ENCODE measurements around the gene WSB2. TPM values are rescaled to one million over a fixed set of nuclear protein-coding genes. Genes with fewer than 3 reads are reported as not detected.

Gene WSB2
- total and polyA plus RNA-seq, 10 of the 15 experiments (the other 5 are each of a cell fraction or from before 2014, with no cell fraction given) = 18.3 to 82.6 (median 43.7) TPM

DNA sequence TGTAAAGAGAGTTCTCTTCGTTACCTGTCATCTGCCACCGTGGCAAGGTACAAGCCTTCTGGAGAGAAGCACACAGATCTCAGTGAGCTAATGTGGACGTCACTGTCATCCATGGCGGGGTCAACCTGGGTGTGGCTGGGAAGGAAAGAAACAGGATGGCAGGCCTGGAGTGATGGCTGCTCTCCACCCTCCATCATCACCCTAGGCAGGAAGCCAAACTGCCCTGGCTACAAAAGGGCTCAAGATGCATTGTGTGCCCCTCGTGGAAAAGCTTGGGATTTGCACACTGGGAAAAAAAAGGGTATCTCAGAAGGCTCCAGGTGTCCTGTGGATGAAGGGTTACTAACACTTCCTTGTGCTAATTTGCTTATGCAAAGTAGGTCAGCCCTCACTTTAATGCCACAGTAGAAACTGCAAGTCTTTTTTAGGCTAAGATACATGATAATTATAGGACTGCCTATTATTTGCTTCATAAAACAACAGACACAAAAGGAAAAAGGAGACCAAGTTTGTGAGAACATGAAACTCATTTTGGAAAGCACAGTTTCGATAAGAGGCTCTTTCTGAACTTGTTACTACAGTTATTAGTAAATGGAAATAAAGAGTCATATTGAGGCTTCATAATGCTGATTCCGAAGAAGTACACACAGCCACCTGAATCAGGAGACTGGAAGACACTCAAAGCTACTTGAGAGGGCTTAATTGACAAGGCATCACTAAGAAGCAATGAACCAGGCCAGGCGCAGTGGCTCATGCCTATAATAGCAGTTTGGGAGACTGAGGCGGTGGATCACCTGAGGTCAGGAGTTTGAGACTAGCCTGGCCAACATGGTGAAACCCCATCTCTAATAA is 25.6 kb downstream of the WSB2 start:
- no peak overlapping the region for H3K9ac ChIP-seq (ENCODE audit: control insufficient read depth, insufficient read depth, low read length)
- BruUV-seq (replicated peaks) = no TSS peak
- POLR2A ChIA-PET = interaction anchor here (1.3 to 2.2 kb wide), 5 partner anchors 10 to 161 kb away, joined by 3 to 6 read pairs (median 5); no protein-coding TSS in a partner anchor
- H2AFZ ChIP-seq (ENCODE audit: control insufficient read depth, low read depth, low read length) = no peak overlapping the region
- peak overlapping the region; percentile 75 for H3K27ac ChIP-seq (ENCODE audit: control insufficient read depth, insufficient read depth)
- ATAC-seq = peak; percentile 91
- in situ Hi-C loops (cut with MboI) (no loop called here), intact Hi-C loops (cut with micrococcal nuclease; ENCODE audit: unreplicated experiment) (loop anchor here (2.0 kb wide), 1 partner anchor 161 kb away; no protein-coding TSS in a partner anchor)
- H3K4me1 ChIP-seq (ENCODE audit: control insufficient read depth, insufficient read depth, low read length) = peaks cover 29% of the 10 kb centered on the region
- SMC1A ChIA-PET (ENCODE audit: uncharacterized antibody, unreplicated experiment) = interaction anchor here (0.5 to 5.4 kb wide), 12 partner anchors 10 to 179 kb away, joined by 3 to 64 read pairs (median 4); partner anchors contain the start of gene RFC5
- peaks cover 16 to 47% of the 10 kb centered on the region in 2 experiments for H3K36me3 ChIP-seq (ENCODE audit: control insufficient read depth in 2 of 2, insufficient read depth in 2 of 2, low read length in 1 of 2)
- WGBS (ENCODE audit: insufficient coverage, insufficient replicate concordance, low lambda C conversion rate, missing lambda C conversion rate) = 31% methylated on average over 9 of the region's 9 CpGs
- RAD21 ChIA-PET (ENCODE audit: unreplicated experiment) = interaction anchor here (1.1 to 2.7 kb wide), 9 partner anchors 10 to 178 kb away, joined by 3 to 24 read pairs (median 7); no protein-coding TSS in a partner anchor
- peak; percentile 90 for DNase-seq (ENCODE audit: low read depth, low spot score)
- H3K4me3 ChIP-seq = no peak overlapping the region
- H3K79me2 ChIP-seq (ENCODE audit: control insufficient read depth, insufficient read depth, low read length) = no peaks in the 10 kb centered on the region
- no peaks in the 10 kb centered on the region for H4K20me1 ChIP-seq (ENCODE audit: control insufficient read depth, insufficient read depth)
- H3K27me3 ChIP-seq (replicated peaks in 1 of 2; ENCODE audit: control insufficient read depth in 2 of 2, insufficient read depth in 2 of 2, low read length in 1 of 2) = no peaks in the 10 kb centered on the region
- CTCF ChIA-PET = interaction anchor here (0.7 to 7.5 kb wide), 15 partner anchors 10 to 185 kb away, joined by 3 to 111 read pairs (median 5); partner anchors contain the start of gene RFC5
- H3K9me3 ChIP-seq (replicated peaks; ENCODE audit: control insufficient read depth, insufficient read depth, low read length) = peaks cover 6% of the 10 kb centered on the region; the same call in 2 of the 3 replicates
- FAIRE-seq = peak; percentile 94
- peak overlapping the region; percentile 6 for H3K4me2 ChIP-seq (ENCODE audit: control insufficient read depth, insufficient read depth)
- TF ChIP-seq IKZF1 (conservative IDR thresholded peaks at IDR 0.05) (peak; percentile 67), SP1 (IDR thresholded peaks at IDR 0.05; ENCODE audit: low read depth, low read length) (no peak), POU2F2 (IDR thresholded peaks at IDR 0.05; ENCODE audit: borderline replicate concordance, low read depth, low read length) (peak; percentile 90), TCF3 (IDR thresholded peaks at IDR 0.05; ENCODE audit: borderline replicate concordance, insufficient read depth, low read depth, low read length) (peak; percentile 10; the same call in 1 of the 2 replicates), HCFC1 (IDR thresholded peaks at IDR 0.05; ENCODE audit: low read length) (no peak), SMC3 (IDR thresholded peaks at IDR 0.05; ENCODE audit: borderline replicate concordance, low read length) (no peak), CHD4 (IDR thresholded peaks at IDR 0.05) (no peak), SMAD5 (IDR thresholded peaks at IDR 0.05; ENCODE audit: low read depth) (no peak; the same call in 1 of the 2 replicates), ZNF24 (IDR thresholded peaks at IDR 0.05) (no peak), SMAD1 (IDR thresholded peaks at IDR 0.05; ENCODE audit: low read depth, partially characterized antibody) (no peak), NFYB (IDR thresholded peaks at IDR 0.05; ENCODE audit: insufficient read depth, low read depth, low read length) (no peak), JUNB (IDR thresholded peaks at IDR 0.05) (peak; percentile 90), ZNF207 (IDR thresholded peaks at IDR 0.05; ENCODE audit: borderline replicate concordance) (no peak), BCL11A (IDR thresholded peaks at IDR 0.05; ENCODE audit: low read depth, low read length) (peak; percentile 83; the same call in 1 of the 2 replicates), BRCA1 (IDR thresholded peaks at IDR 0.05; ENCODE audit: low read depth, low read length) (no peak), YY1 (IDR thresholded peaks at IDR 0.05; ENCODE audit: low read depth, low read length) (no peak), POLR2A (IDR thresholded peaks at IDR 0.05; ENCODE audit: low read depth, low read length) (0 out of 2 replicates have a peak, but pooled peaks have one; percentile 19), ZSCAN29 (IDR thresholded peaks at IDR 0.05) (no peak), PAX5 (IDR thresholded peaks at IDR 0.05; ENCODE audit: borderline replicate concordance, low read depth, low read length) (0 out of 2 replicates have a peak, but pooled peaks have one; percentile 31)
- TF ChIP-seq, protein P1, sequence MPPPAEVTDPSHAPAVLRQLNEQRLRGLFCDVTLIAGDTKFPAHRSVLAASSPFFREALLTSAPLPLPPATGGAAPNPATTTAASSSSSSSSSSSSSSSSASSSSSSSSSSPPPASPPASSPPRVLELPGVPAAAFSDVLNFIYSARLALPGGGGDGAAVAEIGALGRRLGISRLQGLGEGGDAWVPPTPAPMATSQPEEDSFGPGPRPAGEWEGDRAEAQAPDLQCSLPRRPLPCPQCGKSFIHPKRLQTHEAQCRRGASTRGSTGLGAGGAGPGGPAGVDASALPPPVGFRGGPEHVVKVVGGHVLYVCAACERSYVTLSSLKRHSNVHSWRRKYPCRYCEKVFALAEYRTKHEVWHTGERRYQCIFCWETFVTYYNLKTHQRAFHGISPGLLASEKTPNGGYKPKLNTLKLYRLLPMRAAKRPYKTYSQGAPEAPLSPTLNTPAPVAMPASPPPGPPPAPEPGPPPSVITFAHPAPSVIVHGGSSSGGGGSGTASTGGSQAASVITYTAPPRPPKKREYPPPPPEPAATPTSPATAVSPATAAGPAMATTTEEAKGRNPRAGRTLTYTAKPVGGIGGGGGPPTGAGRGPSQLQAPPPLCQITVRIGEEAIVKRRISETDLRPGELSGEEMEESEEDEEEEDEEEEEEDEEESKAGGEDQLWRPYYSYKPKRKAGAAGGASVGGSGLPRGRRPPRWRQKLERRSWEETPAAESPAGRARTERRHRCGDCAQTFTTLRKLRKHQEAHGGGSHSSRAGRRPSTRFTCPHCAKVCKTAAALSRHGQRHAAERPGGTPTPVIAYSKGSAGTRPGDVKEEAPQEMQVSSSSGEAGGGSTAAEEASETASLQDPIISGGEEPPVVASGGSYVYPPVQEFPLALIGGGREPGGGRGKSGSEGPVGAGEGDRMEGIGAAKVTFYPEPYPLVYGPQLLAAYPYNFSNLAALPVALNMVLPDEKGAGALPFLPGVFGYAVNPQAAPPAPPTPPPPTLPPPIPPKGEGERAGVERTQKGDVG (CRISPR knock-in tag; IDR thresholded peaks at IDR 0.05) = no peak
- TF ChIP-seq, protein P2, sequence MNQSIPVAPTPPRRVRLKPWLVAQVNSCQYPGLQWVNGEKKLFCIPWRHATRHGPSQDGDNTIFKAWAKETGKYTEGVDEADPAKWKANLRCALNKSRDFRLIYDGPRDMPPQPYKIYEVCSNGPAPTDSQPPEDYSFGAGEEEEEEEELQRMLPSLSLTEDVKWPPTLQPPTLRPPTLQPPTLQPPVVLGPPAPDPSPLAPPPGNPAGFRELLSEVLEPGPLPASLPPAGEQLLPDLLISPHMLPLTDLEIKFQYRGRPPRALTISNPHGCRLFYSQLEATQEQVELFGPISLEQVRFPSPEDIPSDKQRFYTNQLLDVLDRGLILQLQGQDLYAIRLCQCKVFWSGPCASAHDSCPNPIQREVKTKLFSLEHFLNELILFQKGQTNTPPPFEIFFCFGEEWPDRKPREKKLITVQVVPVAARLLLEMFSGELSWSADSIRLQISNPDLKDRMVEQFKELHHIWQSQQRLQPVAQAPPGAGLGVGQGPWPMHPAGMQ (IDR thresholded peaks at IDR 0.05; ENCODE audit: borderline replicate concordance) = no peak
